Activated T-cell treated with anti-CD3 and anti-CD28 coated beads for 48 hours (primary cell): ENCODE measurements around the gene TMEM63A.

Experiments
- DNase-seq: peaks from one replicate; pipeline ENCODE4 v3.0.0-alpha.2; 2020; ENCODE audit warnings: low read depth

Gene TMEM63A

DNA sequence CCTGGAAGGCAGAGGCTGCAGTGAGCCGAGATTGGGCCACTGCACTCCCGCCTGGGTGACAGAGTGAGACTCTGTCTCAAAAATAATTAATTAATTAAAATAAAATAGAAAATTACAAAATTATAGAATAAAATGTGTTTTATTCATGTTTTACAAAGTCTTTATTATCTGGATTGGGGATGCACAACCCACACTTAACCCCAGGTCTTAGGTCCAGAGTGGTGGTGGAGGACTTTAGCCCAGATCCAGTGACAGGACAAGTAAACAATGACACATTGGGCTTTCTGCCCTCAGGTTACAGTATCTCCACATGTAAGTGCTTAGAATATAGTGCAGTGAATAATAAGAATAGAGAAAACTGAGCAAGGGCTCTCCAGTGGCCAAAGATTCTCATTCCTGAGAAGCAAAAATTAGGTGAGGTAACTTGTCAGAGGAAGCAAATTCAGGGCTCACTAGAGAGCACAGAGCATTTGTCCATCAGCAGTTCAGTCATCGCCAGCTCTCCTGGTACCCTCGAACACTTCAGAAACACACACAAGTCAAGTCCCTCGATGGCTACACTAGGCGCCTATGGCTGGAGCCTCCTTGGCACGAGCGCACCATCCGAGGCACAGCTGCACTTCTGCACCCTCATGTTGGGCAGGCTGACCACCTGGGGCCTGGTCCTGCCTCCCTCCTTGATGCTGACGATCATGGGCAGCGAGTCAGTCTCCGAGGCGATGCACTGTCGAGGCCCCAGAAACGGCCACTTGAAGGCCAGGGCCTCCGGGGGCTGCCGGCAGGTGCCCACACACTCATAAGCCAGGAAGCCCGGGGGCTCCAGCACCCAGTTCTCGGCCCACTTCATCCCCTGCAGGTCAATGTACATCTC lies 4.2 kb upstream of the TMEM63A start:
- DNase-seq, result no peak

GRCh38 chr1:225885336-225885735 lies 3.2 kb upstream of the TMEM63A start:
- no peak for DNase-seq

DNA sequence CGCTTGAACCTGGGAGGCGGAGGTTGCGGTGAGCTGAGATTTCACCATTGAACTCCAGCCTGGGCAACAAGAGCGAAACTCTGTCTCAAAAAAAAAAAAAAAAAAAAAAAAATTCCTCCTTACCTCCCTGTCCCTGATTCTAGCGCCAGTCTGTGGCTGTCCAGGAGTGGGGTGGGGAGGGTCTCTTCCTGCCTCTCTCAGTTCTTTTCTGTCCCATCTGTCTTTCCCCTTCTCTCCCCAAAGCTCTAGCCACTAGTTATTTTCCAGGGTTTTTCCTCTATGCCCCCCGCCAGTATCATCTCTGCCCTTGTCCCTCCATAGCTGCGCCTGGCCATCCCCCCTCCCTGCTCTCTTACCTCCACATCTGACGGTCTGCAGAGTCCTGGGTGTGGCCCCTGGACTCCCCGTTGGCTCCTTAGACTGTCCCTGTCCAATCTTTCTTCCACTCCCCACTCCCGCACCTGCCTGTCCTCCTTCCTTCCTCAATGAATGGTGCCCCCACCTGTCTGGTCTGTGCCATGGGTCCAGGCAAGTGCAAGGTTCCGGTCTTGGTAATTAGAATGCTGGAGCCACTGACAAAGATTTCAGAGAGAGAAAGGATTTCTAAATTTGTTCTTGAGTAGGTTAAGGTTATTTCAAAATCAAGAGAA lies 1.6 kb upstream of the TMEM63A start:
- DNase-seq, result no peak

- peak; percentile 43 for DNase-seq
Observed at GRCh38 chr1:225882694-225883615, 775 bp upstream of the TMEM63A start.

GRCh38 chr1:225881081-225881958 lies 860 bp downstream of the TMEM63A start:
- DNase-seq, result no peak

GRCh38 chr1:225880636-225881035 lies 1.5 kb downstream of the TMEM63A start:
- DNase-seq, result no peak

DNA sequence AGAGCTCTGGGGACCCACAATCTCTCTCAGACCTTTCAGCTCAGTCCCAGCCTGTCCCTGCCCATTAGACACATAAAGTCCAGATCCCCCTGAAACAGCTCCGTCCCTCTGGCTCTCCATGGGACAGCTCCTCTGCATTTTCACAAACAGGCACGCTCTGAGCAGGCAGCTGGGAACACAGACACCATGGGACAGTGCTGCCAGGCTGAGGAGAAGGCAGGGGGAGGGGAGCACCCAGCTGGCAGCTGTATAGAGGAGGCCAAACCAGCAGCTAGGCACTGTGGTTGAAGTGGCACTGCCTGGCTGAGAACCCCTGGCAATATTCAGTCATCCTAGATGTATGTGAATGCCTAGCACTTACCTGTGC lies 2.0 kb downstream of the TMEM63A start:
- DNase-seq, result no peak

- no peak for DNase-seq
Observed at GRCh38 chr1:225879521-225880221, 2.5 kb downstream of the TMEM63A start.

GRCh38 chr1:225878282-225878681 lies 3.9 kb downstream of the TMEM63A start:
- no peak for DNase-seq

DNA sequence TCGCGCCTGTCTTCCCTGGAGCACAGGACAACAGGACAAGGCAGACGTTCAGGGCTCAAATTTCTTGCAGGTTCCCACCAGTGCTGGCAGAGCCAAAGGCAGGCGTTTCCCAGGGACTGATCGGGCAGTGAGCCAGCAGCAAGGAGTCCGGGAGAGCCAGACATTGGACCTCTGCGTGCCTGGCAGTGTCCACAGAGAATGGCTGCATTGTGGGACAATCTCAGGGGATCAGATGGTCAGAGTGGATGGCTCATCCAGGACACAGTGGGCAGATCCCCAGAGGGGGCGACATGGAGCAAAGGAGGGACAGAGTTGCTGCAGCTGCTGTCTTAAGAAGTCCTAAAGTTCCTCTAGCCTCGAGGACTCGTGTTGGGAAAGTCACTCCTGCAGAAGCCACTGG lies 4.6 kb downstream of the TMEM63A start:
- DNase-seq, result no peak

DNA sequence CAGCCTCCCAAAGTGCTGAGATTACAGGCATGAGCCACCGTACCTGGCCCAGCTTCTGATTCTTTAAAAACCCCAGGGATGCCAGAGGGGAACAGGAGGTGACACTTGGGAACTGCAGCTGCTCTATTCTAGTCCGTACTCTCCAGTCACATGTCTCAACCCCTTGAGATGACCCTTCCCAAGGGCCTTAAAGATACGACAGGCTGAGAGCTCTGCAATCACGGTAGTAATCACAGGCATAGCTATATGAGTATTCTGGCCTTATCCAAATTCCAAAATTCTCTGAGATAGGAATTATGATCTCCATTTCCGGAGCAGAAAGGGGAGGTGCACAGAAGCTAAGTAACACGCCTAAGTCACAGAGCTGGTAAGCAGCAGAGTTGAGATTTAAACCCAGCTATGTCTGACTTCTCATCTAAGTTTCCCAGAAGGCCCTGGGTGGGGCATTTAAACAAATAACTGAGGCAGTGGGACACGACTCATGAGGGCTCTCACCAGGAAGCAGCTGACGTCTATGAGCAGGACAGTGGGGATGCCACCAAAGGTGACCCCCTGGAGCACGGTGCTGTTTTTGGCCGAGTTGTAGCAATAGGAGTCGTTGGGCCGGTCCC lies 5.2 kb downstream of the TMEM63A start:
- no peak for DNase-seq

DNA sequence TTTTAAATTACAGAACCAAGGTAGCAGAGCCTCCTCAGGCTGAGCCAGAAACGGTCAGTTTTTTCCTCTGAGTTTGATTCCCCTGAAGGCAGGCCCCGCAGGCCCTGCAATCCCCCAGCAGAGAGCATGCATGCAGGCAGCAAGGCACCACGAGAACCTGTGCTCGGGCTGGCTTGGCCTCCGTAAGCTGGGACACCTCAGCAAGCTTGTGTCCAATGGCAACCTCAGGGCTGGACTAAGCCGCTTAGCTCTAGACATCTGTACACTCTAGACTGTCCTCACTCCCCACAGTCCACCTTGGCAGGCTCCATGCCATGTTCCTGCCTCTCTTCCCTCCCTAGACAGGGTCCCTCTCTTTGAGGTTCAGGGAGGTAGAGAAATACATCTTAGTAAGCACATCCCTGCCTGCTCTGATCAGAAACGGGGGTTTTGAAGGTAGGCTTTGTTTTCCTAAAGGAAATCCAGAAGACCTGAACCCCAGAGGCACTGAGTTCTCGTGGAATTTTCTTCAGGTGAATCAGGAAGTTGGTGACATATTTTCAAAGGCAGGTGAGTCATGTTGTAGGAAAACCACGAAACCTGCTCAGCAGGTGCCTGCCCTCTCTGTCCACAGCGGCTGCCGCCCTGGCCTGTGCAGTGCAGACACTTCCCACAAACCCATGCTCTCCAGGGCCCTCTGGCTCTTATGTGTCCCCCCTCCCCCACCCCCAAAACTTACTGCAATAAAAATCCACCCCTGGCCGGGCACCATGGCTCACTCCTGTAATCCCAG lies 7.0 kb downstream of the TMEM63A start:
- DNase-seq, result no peak

DNA sequence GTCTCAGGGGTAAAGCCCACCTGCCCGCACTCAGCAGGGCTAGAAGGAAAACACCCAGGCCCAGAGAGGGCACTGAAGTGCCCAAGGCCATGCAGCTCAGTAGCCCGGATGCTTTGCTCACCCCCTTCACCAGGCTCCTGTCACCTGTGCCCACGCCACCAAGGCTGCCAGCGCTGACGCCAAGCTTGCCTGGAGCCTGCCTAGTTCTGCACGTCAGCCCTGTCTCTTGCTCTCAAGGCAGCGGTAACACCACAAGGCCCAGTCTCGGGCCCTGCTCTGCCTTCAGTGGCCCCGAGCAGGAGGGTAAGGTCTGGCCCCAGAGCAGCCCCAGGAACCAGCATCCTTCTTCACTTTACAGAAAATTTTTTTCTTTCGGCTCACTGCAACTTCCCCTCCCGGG lies 7.7 kb downstream of the TMEM63A start:
- DNase-seq, result no peak

- DNase-seq, result no peak
Observed at GRCh38 chr1:225873281-225873850, 8.8 kb downstream of the TMEM63A start.

- no peak for DNase-seq
Observed at GRCh38 chr1:225872075-225872430, 10.1 kb downstream of the TMEM63A start.

DNA sequence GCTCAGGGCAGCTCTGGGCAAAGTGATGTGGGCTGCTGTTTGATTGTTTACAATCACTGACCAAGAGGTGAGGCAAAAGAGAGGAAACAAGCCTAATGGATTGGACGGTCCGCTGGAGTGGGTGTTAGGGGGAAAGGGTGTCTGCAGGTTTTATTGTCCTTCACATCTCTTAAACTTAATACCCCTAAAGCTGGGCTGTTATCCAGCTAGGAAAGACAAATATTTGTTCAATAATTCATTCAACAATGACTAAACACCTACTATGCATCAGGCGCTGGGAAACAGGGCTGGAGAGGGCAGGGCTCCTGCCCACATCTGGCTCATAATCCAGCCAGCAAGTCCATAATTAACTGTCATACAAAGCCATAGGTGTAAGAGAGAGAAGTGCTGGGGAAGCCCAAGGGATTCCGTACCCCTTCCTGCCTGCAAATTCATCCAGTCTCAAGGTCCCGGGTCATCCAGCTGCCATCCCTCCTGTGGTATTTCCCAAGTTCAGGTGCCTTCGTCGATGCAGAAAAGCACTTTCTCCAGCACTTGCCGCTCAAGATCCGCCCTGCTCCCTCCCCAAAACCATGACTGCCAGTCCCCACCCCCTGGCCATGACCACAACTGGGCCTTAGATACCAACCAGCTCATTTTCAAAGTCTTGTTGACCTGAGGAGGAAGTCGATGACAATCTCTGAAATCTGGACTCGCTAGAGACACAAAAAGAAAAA lies 10.7 kb downstream of the TMEM63A start:
- no peak for DNase-seq

DNA sequence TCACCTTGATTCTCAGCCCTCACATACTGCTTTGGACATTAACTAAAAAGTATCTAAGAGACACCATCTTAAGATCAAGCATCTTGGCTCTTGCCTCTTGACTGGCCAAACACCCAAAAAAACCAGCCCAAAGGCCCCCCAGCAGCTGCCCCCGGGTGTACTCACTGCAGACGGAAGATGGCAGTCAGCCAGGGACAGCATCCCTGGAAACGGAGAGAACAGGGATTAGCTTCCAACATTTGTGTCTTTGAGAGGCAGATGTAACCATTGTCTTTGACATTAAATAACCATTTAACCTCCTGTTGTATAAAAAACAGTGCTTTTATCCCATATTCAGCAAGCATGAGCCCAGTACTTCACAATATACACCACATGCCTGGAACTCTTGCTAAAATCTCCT lies 11.3 kb downstream of the TMEM63A start:
- no peak for DNase-seq

GRCh38 chr1:225868631-225869330 lies 13.4 kb downstream of the TMEM63A start:
- DNase-seq, result no peak
